Measurements from ENCODE around the gene GPR137.
A peak's percentile ranks its signal among the peaks of the same experiment; 100 is the strongest.

GPR137 gene

DNA sequence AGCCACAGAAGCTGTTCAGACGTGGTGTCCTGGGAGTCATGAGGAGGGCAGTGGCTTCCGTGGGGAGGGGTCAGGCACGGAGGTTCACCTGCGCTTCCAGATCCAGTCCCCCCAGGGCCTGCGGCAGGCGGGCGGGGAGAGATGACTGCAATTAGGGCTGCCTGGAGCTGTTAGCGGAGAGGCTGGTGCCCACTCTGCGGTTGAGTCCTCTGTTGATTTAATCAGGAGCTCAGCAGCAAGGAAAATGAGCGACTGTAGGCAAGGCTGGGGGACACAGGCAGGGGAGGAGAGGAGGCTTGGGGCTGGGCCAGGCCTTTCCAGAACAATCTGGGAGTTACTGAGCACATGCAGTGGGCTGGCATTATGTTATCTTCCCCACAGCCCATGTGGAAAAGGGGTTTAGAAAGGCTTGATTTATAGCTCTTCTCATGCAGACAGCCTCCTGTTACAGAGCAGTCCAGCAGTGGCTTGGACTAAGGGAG lies 21.2 kb upstream of the GPR137 start:
- DNase-seq = no peak

DNA sequence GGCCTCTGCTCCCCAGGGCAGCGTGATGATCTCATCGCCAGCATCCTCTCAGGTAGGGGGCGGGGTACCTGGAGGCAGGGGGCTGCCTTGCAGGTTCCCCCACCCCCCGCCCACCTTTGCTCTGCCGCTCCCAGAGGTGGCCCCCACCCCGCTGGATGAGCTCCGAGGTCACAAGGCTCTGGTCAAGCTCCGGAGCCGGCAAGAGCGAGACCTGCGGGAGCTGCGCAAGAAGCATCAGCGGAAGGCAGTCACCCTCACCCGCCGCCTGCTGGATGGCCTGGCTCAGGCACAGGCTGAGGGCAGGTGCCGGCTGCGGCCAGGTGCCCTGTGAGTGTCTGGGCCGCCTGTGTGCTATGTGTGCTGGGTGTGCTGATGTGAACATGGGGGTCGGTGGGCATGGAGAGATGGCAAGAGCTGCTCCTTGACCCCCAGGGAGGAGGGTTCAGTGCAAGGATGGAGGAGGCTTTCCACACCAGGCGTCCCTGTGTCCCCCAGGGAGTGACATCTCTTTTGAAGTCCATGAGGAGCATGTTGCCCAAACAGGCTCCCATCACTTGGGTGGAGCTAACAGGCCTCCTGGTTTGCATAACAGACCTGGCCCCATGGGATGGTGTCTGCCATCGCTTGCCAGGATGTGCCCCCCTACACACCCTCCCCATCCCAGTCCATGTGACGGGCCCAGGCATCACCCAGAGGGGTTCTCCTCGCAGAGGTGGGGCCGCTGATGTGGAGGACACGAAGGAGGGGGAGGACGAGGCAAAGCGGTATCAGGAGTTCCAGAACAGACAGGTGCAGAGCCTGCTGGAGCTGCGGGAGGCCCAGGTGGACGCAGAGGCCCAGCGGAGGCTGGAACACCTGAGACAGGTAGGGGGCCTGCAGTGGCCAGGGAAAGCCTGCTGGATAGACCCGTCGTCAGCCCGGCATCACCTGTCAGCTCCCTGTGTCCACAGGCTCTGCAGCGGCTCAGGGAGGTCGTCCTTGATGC lies 20.2 kb upstream of the GPR137 start:
- DNase-seq = no peak

DNA sequence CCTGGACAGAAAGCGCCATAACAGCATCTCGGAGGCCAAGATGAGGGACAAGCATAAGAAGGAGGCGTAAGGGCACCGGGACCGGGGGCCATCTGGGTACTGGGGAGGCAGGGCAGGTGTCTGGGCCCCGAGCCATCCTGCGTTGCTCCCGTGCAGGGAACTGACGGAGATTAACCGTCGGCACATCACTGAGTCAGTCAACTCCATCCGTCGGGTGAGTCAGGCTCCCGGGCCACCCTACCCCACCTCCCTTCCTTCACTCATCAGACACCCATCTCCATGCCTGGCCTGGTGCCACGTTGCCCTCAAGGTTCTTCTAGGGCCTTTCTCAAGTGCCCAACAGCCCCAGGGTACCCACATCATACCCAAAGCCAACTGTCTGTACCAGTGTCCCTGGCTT lies 19.3 kb upstream of the GPR137 start:
- no peak for DNase-seq

DNA sequence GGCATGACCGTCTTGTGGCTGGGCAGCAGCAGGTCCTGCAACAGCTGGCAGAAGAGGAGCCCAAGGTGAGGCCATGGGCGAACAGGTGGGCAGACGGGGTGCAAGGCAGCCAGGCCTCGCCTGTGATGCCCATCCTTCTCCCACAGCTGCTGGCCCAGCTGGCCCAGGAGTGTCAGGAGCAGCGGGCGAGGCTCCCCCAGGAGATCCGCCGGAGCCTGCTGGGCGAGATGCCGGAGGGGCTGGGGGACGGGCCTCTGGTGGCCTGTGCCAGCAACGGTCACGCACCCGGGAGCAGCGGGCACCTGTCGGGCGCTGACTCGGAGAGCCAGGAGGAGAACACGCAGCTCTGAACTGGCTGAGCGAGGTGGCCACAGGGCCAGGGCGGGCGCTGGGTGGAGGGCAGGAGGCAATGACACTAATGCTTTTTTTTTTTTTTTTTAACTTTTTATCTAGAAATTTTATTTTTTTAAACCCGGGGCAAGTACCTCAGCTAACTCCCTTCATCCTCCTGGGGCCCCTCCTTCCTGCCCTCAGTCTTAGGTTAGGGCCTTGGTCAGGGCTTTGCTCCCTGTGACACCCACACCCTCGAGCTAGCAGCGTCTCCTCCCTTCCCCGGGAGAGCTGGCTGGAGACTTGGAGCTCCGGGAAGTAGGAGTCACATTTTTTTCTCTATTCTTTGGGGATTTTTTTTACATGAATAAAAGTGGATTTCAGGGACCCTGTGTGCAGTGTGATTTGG lies 18.3 kb upstream of the GPR137 start:
- DNase-seq = no peak

DNA sequence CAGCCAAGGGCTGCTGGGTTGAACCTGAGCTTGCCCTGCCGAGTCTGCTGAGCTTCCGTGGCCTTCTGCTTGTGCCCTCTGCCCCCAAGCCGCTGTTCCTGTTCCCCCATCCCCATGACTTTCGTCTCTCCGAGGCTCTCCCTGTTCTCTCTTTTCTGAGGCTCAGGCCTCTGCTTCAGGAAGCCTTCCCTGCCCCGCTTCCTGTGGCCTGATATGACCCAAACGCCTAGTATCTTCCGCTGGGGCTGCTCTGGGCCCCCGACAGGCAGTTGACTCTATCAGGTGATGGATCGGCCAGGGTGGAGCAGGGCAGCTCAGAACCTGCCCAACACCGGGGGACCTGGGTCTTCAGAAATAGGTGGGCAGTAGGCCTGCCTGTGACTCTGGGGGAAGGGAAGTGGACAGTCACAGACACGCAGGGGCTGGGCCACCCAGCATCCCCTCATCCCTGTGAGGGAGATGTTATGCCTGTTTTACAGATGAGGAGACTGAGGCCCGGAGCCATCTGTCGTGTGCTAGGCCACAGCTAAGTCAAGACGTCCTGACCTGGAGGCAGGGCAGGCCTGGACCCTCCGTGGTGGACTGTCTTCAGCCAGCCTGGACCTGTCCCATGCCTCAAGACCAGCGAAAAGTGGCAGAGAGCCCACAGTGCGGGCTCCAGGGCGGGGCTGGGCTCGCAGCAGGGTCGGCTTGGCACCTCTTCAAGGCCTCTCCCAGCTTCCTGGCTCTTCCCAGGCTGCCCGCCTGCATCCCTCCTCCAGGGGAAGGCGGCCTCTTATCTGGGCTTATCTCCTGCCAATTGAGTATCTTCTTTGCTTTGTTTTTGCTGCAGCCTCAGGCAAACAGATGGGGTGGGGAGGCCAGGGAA lies 17.4 kb upstream of the GPR137 start:
- no peak for DNase-seq

- DNase-seq = peak; percentile 66
Measured at GRCh38 chr11:64268893-64269539, 16.6 kb upstream of the GPR137 start.

DNA sequence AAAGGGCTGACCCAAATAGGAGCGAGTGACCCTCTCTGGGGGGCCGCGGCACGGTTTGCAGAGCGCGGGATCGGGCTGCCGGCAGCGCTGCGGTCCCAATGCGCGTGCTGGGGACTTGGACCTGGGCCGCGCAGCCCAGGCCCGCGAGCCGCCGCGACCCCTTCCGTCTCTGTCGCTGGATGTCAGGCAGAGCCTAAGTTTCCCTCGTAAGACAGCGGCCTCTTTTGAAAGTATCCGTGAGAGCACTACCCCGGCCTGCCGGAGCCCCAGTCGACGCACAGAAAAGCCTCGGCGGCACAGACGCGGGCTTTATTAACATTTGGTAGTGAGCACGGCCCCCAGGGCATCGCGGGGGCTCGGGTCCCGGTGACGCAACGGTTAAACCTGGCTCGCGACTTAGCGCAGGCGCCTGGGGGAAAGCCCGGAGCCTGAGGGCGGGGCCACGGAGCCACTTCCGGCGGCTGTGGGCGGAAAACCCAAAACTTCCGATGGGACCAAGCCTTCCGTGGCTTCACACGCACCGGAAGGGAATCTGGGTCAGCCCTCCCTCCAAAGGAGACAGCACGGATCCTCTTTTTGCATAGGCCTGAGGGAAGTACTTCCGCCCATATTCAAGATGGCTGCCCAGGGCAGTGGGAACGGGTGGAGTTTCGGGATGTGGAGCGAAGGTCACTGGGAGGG lies 16.0 kb upstream of the GPR137 start:
- peak; percentile 98 for DNase-seq

DNA sequence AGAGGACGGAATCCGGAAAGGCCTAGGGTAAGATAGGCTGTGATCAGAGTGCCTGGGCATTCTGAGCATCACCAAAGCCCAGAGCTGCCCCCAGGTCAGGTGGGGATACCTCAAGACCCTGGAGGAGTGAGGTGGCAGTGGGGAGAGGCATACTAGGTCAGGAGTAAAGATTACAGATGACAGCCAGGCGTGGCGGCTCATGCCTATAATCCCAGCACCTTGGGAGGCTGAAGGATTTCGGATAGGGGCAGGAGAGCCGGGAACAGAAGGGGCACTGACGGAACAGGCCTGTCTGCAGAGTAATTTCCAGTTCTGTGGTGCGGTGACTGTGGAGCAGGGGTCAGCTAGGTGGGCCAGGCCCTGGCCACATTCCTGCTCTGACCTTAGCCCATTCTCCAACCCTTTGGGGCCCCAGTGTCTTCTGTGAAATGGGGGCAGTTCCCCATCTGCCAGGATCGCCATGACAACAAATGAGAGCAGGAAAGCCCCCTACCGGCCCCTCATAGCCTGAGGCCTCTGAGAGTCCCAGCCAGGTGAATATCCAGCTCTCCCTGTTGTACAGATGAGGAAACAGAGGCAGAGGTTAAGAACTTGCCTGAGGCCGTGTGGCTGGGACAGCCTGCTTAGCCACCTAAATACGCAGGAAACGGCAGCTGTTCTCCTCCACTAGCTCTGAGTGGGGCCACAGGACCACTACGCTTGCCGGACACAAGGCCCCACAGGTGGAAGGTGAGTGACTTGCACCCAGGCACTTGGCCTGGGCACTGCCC lies 10.4 kb upstream of the GPR137 start:
- no peak for DNase-seq

DNA sequence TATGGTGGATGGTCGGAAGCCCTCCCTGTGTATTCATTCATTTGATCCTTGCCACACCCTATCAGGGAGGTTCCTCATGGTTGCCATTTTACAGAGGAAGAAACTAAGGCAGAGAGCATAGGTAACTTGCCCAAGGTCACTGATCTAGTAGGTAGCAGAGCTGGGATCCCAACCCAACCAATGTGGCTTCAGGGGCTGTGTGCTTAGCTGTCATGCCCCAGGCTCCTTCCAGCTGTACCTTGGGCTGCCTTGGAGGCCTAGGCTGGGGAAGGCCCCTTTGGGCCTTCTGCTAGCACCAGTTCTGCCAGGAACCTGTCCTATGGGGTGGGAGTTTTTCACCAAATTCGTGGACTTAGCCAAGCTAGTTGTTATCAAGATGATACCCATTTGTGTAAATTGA lies 9.8 kb upstream of the GPR137 start:
- no peak for DNase-seq

- no peak for DNase-seq
Measured at GRCh38 chr11:64276653-64277431, 8.8 kb upstream of the GPR137 start.

- no peak for DNase-seq
Measured at GRCh38 chr11:64278576-64279190, 7.0 kb upstream of the GPR137 start.

GRCh38 chr11:64281957-64282770 lies 3.5 kb upstream of the GPR137 start:
- DNase-seq = no peak

DNA sequence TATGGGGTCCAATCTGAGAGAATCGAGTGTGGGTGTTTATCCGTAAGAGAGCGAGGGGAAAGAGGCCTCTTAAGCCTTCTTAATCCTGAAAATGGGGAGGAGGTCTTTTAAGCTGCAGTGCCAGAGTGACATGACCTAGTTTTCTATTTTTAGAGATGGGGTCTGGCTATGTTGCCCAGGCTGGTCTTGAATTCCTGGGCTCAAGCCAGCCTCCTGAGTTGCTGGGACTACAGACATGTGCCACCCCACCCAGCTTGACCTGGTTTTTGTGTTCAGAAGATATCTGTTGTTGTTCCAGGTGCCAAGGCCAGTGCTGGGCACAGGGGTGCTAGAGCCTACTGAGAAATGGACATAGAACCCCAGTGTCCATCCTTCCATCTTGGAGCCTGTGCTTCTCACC lies 2.6 kb upstream of the GPR137 start:
- DNase-seq = no peak

- DNase-seq = peak; percentile 94
Measured at GRCh38 chr11:64284048-64284961, 1.3 kb upstream of the GPR137 start, which contains the start of gene BAD. TSS of gene BAD (minus strand) at chr11:64284665. CDS start at chr11:64284368, 297 bp downstream.

- DNase-seq = no peak
Measured at GRCh38 chr11:64285885-64286800, 495 bp downstream of the GPR137 start.

- no peak for DNase-seq
Measured at GRCh38 chr11:64286801-64287159, 1.1 kb downstream of the GPR137 start.
